ENCODE measurements around the gene ARFGAP1. TPM values are rescaled to one million over a fixed set of nuclear protein-coding genes. Genes with fewer than 3 reads are reported as not detected.

ARFGAP1 gene
- total RNA-seq, 1 donor from 2014 or later = 57.0 TPM

GRCh38 chr20:63274381-63275228 lies 2.0 kb downstream of the ARFGAP1 start:
- Histone ChIP-seq H3K4me3 (no peak overlapping the region), H3K27ac (no peak overlapping the region), H3K36me3 (peaks cover 34 to 37% of the 10 kb centered on the region in 2 donors), H3K4me1 (peaks cover 6 to 17% of the 10 kb centered on the region in 2 donors), H3K27me3 (no peaks in the 10 kb centered on the region), H3K9me3 (no peaks in the 10 kb centered on the region)
- DNase-seq (ENCODE audit: low spot score in 2 of 2) = no peak
- intact Hi-C loops (cut with DNase I) = loop anchor here (5.0 kb wide), 1 partner anchor 1152 kb away; the partner anchor contains the start of gene LSM14B
- TF ChIP-seq CTCF (IDR thresholded peaks at IDR 0.05) = no peak

- DNase-seq (ENCODE audit: low spot score in 2 of 2) = no peak
- peaks cover 41 to 48% of the 10 kb centered on the region in 2 donors for H3K36me3 ChIP-seq
- peaks cover 6 to 17% of the 10 kb centered on the region in 2 donors for H3K4me1 ChIP-seq
- H3K4me3 ChIP-seq = no peak overlapping the region
- intact Hi-C loops (cut with DNase I) = no loop called here
- no peak for TF ChIP-seq CTCF (IDR thresholded peaks at IDR 0.05)
- H3K27ac ChIP-seq = no peak overlapping the region
- no peaks in the 10 kb centered on the region for H3K9me3 ChIP-seq
- H3K27me3 ChIP-seq = no peaks in the 10 kb centered on the region
Observed at GRCh38 chr20:63275825-63276224, 3.2 kb downstream of the ARFGAP1 start.

- Histone ChIP-seq H3K36me3 (peaks cover 53 to 59% of the 10 kb centered on the region in 2 donors), H3K4me3 (no peak overlapping the region), H3K4me1 (peaks cover 4 to 16% of the 10 kb centered on the region in 2 donors), H3K27me3 (no peaks in the 10 kb centered on the region), H3K9me3 (no peaks in the 10 kb centered on the region), H3K27ac (no peak overlapping the region)
- no peak for TF ChIP-seq CTCF (IDR thresholded peaks at IDR 0.05)
- DNase-seq (ENCODE audit: low spot score in 2 of 2) = no peak
- intact Hi-C loops (cut with DNase I) = no loop called here
Observed at GRCh38 chr20:63276956-63277355, 4.3 kb downstream of the ARFGAP1 start.

GRCh38 chr20:63277466-63278272 lies 5.1 kb downstream of the ARFGAP1 start:
- intact Hi-C loops (cut with DNase I) = no loop called here

GRCh38 chr20:63278661-63279060 lies 6.0 kb downstream of the ARFGAP1 start:
- intact Hi-C loops (cut with DNase I) = no loop called here
- peaks cover 67 to 76% of the 10 kb centered on the region in 2 donors for H3K36me3 ChIP-seq
- no peak for DNase-seq (ENCODE audit: low spot score in 2 of 2)

More at GRCh38 chr20:63277466-63278272, 5.1 kb downstream of the ARFGAP1 start:
- no peak for TF ChIP-seq CTCF (IDR thresholded peaks at IDR 0.05)
- H3K4me1 ChIP-seq = peaks cover 4 to 15% of the 10 kb centered on the region in 2 donors
- H3K27ac ChIP-seq = no peak overlapping the region
- peaks cover 59 to 66% of the 10 kb centered on the region in 2 donors for H3K36me3 ChIP-seq
- DNase-seq (ENCODE audit: low spot score in 2 of 2) = no peak
- no peaks in the 10 kb centered on the region for H3K27me3 ChIP-seq
- no peak overlapping the region for H3K4me3 ChIP-seq
- no peaks in the 10 kb centered on the region for H3K9me3 ChIP-seq

More at GRCh38 chr20:63278661-63279060, 6.0 kb downstream of the ARFGAP1 start:
- H3K27ac ChIP-seq = no peak overlapping the region
- H3K27me3 ChIP-seq = no peaks in the 10 kb centered on the region
- H3K9me3 ChIP-seq = no peaks in the 10 kb centered on the region
- no peak for TF ChIP-seq CTCF (IDR thresholded peaks at IDR 0.05)
- no peak overlapping the region for H3K4me3 ChIP-seq
- peaks cover 2 to 10% of the 10 kb centered on the region in 2 donors for H3K4me1 ChIP-seq
